HG02884 (cell line): Measurements from ENCODE around the gene IMMP1L.

Experiments
- ATAC-seq: cut with Tn5 transposase; IDR thresholded peaks from one replicate; pipeline ENCODE4 v1.9.1; 2021; ENCODE audit warnings: mild to moderate bottlenecking, moderate library complexity; ENCODE audit not compliant: unreplicated experiment

The IMMP1L gene

DNA sequence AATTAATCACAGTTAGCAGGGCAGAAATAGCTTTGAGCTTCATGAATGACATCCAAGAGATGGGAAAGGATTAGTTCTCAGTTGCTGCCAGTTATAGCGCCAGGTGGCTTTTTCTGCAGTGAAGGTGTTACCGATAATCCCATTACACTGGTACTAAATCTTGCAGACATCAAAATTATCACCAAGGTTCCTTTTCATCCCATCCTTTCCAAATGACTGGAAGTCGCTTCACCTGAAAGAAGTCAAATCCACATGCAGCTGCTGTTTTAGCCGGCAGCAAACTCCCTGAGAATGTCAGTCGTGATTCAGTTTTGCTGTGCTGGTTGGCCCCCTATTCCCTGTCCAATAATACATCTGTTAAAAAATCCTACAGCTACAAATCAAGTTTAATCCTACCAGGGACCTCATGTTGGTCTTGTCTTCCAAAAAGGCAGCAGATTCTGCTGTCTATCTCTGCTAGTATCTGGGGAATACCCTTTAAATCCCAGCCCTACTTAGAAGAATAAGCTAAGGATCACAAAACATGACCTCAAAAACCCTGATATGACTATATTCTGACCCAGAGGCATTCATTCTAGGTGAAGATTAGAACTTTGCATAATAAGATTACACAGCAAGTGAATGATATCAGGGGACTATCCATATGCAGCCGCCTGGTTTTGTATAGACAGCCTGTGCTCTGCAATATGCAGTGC is 31.7 kb downstream of the IMMP1L start:
- no peak for ATAC-seq

- ATAC-seq, result no peak
Measured at GRCh38 chr11:31474083-31474482, 35.3 kb downstream of the IMMP1L start.

GRCh38 chr11:31464436-31464835 is 45.0 kb downstream of the IMMP1L start:
- no peak for ATAC-seq

- no peak for ATAC-seq
Measured at GRCh38 chr11:31455177-31455576, 54.2 kb downstream of the IMMP1L start.

GRCh38 chr11:31450841-31451240 is 58.6 kb downstream of the IMMP1L start:
- no peak for ATAC-seq

- ATAC-seq, result no peak
Measured at GRCh38 chr11:31449040-31449439, 60.4 kb downstream of the IMMP1L start.

DNA sequence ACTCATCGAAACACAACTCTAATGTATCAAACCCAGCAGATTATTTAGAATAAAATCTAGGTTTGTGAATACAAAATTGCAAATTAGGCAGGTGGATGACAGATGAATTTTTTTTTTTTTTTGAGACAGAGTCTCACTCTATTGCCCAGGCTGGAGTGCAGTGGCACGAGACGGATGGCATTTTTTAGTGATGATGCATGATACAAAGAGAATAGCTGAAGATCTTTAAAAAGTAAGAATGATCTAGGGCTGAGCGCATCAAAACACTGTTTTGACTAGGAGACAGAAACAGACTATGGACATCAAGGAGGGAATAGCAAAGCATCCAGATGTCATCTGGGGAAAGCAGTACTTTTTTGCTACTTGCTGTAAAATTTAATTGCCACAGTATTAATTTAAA is 63.8 kb downstream of the IMMP1L start:
- no peak for ATAC-seq

GRCh38 chr11:31443802-31444201 is 65.6 kb downstream of the IMMP1L start:
- no peak for ATAC-seq

DNA sequence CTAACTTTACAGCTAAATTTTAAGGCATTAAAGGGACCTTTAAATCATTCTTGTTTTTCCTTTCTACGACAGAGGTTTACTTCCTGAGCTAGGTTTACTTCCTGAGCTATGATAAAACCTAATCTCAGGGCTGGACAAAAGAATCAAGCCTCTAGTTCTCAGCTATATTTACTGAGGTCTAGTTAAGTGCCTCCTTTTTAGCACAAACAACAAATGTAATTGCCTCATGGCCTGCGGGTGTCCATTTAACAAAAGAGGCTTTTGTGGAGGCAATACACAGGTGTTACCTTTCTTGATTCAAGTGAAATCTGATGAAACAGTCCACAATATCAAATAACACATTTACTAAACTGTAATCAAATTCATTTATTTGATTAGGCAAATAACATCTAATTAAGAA is 67.3 kb downstream of the IMMP1L start:
- ATAC-seq, result no peak

GRCh38 chr11:31441296-31441695 is 68.1 kb downstream of the IMMP1L start:
- no peak for ATAC-seq

DNA sequence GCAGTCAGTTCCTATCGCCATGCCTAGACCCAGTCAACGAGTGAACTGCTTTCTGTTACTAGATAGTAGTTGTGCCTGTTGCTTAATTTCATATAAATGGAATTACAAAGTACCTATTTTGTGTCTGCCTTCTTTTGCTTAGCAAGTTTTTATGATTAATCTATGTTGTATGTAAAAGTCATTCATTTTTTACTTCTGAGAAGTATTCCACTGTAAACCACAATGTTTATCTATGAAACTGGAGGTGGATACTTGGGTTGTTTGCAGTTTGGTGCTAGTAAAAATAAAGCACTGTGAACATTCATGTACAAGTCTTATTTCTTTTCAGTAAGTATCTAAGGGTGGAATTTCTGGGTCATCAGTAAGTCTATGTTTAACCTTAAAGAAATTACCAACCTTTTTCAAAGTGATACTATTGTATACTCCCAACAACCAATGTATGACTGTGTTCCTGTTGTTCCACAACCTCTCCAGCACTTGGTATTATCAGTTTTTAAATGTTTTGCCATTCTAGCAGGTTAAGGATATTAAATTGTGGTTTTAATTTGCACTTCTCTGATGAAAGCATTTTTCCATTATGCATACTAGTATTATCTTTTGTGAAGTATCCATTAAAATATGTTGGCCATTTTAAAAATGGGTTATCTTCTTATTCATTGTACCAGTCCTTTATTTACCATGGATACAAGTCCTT is 71.5 kb downstream of the IMMP1L start:
- ATAC-seq, result no peak

DNA sequence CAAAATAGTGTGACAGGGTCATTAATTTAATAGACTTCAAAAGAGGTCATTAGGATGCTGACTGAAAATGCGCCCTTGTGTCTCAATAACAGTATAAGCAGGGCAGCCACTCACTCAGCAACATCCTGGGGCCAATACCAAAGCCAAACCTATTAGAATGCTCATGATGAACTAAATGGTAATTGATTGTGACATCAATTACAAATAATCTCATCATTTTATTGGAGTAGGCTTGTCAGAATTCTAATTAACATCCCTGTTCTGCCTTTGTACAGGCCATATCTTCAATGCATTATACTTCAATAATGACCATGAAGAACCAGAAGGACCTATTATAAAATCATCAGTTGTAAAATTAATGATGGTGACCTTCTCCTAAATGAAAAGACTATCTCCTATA is 75.6 kb downstream of the IMMP1L start:
- ATAC-seq, result no peak

DNA sequence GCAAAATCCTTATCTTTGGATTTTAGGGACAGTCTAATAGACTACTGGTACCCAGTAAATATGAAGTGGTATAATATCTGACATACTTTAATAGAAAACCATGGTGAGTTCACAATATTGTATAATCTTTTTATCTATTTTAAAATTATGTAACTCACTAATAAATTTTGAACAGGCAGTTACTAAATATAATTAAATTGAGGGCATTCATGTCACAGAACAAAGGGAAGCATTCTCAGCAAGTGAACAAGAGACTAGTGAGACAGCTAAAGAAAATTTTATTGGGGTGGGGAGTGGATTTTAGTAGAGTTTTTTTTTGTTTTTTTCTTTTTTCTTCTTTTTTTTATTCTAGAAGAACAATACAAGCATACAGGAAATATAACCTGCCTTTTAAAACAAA is 84.8 kb downstream of the IMMP1L start:
- no peak for ATAC-seq

DNA sequence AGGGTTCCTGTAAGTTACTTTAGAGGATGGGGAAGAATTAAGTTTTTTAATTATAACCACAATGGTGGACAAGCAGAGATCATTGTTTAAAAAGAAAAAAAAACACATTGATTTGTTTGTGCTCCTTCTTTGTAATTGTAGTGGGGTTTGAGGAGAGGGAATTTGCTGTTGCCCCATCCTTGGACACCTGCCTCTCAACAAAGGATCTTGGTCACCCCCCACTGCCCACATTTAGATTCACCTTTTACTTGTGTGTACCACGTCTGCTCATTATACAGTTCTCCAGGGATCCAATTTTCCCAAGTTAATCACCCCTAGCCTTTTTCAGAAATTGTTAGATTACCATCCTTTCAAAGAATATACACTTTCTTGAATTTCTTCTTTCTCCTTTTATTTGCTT is 86.7 kb downstream of the IMMP1L start:
- ATAC-seq, result no peak

- no peak for ATAC-seq
Measured at GRCh38 chr11:31421820-31422219, 87.6 kb downstream of the IMMP1L start.

DNA sequence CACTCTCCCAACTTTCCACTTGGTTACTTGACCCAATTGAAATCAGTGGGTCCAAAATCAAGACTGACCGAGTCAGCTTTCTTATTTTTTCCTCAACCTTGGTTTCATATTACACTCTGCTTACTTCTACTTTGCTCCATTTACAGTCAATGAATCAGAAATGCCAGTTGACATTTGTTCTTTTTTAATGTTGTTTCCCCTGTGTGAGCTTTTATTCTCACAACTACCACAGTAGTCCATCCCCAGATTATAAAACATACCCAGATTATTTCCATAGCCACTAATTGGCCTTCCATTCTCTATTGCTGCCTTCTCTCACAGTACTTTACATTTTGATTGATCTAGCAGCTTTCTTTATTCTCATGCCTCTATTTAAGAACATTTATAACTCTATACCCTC is 89.8 kb downstream of the IMMP1L start:
- no peak for ATAC-seq

DNA sequence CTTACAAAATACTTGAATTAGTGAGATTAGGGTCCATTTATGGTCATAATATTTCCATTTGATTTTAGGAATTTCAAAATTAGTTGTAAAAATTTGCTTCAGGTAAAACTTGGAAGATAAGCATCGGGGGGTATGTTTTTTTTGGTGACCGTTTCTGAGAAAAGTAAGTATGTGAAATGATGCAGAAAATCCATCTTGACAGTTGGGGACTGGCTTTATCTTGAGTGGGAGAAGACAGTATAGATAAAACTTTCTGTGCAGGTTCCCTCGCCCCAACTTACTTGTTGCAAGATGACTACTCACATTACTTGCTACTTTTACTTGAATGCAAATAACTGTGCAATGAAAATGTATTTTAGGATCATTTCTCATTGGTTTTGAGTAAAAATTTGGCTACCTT is 90.3 kb downstream of the IMMP1L start:
- no peak for ATAC-seq

GRCh38 chr11:31417816-31418215 is 91.6 kb downstream of the IMMP1L start:
- ATAC-seq, result no peak

- ATAC-seq, result no peak
Measured at GRCh38 chr11:31417357-31417756, 92.1 kb downstream of the IMMP1L start.

- no peak for ATAC-seq
Measured at GRCh38 chr11:31415435-31415834, 94.0 kb downstream of the IMMP1L start.

DNA sequence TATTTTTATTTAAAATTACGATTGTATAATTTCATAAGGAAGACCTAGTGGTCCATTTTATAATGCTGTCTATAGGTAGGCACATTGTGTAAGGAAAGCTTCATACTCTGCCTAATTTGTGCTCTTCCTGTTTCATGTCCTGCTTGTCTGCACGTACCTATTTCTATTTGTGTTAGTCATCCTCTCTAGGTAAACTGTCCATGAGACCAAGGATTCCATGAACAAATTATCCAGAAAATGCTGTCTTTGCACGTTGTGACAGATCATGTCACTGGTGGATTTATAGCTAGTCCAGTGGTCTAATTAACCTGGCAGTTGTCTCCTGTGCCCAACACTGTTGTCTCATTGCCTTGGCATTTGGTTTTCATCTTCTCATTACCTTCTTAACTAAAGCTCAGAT is 95.1 kb downstream of the IMMP1L start:
- ATAC-seq, result no peak

GRCh38 chr11:31412946-31413345 is 96.5 kb downstream of the IMMP1L start:
- no peak for ATAC-seq

GRCh38 chr11:31408201-31408600 is 101.2 kb downstream of the IMMP1L start:
- ATAC-seq, result no peak
